ENCODE measurements around the gene TP63.

TP63 gene

GRCh38 chr3:189780546-189781270 lies 149.5 kb downstream of the TP63 start:
- DNase-seq (ENCODE audit: low spot score): no peak

- no peak for DNase-seq (ENCODE audit: low spot score)
Measured at GRCh38 chr3:189781415-189781814, 150.2 kb downstream of the TP63 start.

GRCh38 chr3:189786479-189787064 lies 155.4 kb downstream of the TP63 start:
- DNase-seq (ENCODE audit: low spot score): no peak

GRCh38 chr3:189787191-189787590 lies 156.0 kb downstream of the TP63 start:
- DNase-seq (ENCODE audit: low spot score): no peak

- no peak for DNase-seq (ENCODE audit: low spot score)
Measured at GRCh38 chr3:189787632-189788031, 156.4 kb downstream of the TP63 start.

- DNase-seq (ENCODE audit: low spot score): no peak
Measured at GRCh38 chr3:189789432-189789831, 158.2 kb downstream of the TP63 start.

GRCh38 chr3:189790658-189791057 lies 159.5 kb downstream of the TP63 start:
- DNase-seq (ENCODE audit: low spot score): no peak

- no peak for DNase-seq (ENCODE audit: low spot score)
Measured at GRCh38 chr3:189792046-189792929, 161.1 kb downstream of the TP63 start.

GRCh38 chr3:189794518-189794917 lies 163.3 kb downstream of the TP63 start:
- no peak for DNase-seq (ENCODE audit: low spot score)

- no peak for DNase-seq (ENCODE audit: low spot score)
Measured at GRCh38 chr3:189797103-189797750, 166.0 kb downstream of the TP63 start.

- no peak for DNase-seq (ENCODE audit: low spot score)
Measured at GRCh38 chr3:189799366-189799765, 168.2 kb downstream of the TP63 start.

GRCh38 chr3:189800436-189800835 lies 169.2 kb downstream of the TP63 start:
- DNase-seq (ENCODE audit: low spot score): no peak

- DNase-seq (ENCODE audit: low spot score): no peak
Measured at GRCh38 chr3:189803254-189803653, 172.1 kb downstream of the TP63 start.

- no peak for DNase-seq (ENCODE audit: low spot score)
Measured at GRCh38 chr3:189805375-189806067, 174.3 kb downstream of the TP63 start.

- no peak for DNase-seq (ENCODE audit: low spot score)
Measured at GRCh38 chr3:189806171-189806951, 175.2 kb downstream of the TP63 start.

- no peak for DNase-seq (ENCODE audit: low spot score)
Measured at GRCh38 chr3:189808246-189809007, 177.2 kb downstream of the TP63 start.

- no peak for DNase-seq (ENCODE audit: low spot score)
Measured at GRCh38 chr3:189809583-189809982, 178.4 kb downstream of the TP63 start.

- no peak for DNase-seq (ENCODE audit: low spot score)
Measured at GRCh38 chr3:189812806-189813465, 181.7 kb downstream of the TP63 start.

GRCh38 chr3:189813647-189814240 lies 182.6 kb downstream of the TP63 start:
- no peak for DNase-seq (ENCODE audit: low spot score)
